NCI-H128 (cell line): ENCODE data around the gene MICAL3.
"Not testable (repeated sequence)": the region's sequence is repeated elsewhere in the genome, so short reads cannot be mapped to it uniquely, and the experiment has no call there.

Experiments
- DNase-seq: peaks from one replicate; lab custom pipeline; 2025; ENCODE audit not compliant: unreplicated experiment; lab: John Stamatoyannopoulos, UW

MICAL3 gene

DNA sequence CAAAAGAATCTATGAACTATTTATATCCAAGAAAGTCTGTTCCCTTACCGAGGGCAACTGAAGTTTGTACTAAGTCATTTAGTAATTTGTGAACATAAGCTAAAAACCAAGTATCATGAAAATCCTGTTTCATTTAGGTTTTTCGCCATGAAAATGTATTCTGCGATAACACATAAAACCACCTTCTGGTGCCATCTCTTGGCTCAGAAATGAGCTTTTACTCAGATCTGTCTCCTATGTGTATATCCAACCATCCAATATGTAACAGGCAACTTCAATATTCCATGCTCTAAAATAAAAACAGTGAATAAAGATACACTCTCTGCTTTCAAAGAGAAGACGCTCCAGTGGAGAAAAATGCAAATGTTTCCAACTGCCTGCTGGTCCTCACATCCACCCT, 132.0 kb downstream of the MICAL3 start:
- DNase-seq = no peak

GRCh38 chr22:17891481-17892167, 132.7 kb downstream of the MICAL3 start:
- DNase-seq = peak; percentile 16

GRCh38 chr22:17890892-17891291, 133.5 kb downstream of the MICAL3 start:
- DNase-seq = no peak

DNA sequence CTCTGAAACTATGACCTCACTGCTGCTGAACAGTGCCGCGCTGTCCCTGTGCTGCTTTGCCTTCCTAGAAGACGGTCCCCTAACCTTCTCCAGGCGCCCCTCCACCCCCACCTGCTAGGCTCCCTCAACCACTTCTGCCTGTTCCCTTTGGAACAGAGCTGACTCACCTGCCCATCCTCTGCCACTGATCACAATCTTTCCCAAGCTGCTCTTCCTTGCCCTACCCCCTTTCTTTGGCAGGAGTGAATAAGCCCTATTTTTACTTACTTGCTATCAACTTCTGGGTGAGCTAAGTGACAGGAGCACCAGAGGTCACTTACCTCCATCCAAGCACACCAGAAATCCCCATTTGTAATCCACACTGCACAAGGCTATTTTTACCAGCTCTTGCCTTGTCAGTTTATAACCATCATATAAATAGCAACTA, 134.1 kb downstream of the MICAL3 start:
- DNase-seq = no peak

DNA sequence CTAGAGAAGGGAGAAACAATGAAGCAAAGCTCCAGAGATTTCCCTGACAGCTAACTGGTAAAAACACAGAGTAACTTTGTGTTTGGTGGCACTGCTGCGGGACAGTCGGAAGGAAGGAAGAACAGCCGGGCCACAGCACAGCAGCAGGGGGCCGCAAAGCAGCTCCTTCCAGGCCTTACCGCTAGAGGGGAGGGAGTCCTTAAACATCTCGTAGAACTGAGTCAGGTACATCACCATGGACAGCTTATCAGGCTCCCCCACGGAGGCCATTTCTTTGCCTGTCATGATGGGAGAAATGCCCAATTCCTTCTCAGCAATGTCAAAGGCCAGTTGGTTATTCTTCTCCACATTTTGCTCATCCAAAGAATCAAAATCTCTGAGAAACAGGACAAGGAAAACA, 135.5 kb downstream of the MICAL3 start:
- DNase-seq = no peak

DNA sequence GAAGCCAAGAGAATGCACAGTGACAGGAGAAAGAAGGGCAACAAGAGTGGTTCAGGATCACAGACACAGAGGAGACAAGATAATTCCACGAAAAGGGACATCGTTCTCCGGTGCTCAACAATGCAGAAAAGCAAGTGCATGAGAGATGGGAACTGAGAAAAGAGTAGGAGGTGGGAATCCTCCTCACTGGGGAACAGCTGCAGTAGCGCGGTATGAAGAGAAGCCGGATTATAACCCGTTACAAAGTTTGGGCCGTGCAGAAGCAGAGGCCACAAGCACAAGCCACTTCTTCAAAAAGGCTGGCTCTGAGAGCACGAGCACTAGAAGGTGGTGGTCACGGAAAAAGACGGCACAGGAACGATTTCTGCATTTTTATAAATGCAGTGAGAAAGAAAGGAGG, 135.9 kb downstream of the MICAL3 start:
- no peak for DNase-seq

GRCh38 chr22:17884893-17885292, 139.5 kb downstream of the MICAL3 start:
- DNase-seq = no peak

- DNase-seq = no peak
Measured at GRCh38 chr22:17884084-17884483, 140.3 kb downstream of the MICAL3 start.

GRCh38 chr22:17883356-17883755, 141.0 kb downstream of the MICAL3 start:
- DNase-seq = no peak

DNA sequence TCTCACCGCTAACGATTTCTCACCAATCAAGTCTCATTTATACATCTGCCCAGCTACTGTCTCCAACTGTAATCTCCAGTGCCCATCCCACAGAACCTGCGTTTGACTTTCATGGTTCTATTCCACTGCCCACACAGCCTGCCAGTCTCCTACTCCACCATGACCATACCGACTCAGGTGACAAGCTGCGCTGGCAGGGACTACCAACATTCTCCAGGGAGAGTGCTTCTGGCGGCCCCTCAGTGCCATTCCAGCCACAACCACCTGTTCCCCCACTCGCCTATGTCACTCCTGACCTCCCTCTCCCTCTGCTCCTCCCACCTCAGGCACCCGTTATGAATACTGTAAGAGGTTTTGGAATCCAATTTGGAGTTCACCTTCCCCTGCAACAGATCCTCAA, 141.6 kb downstream of the MICAL3 start:
- DNase-seq = no peak

GRCh38 chr22:17882162-17882561, 142.2 kb downstream of the MICAL3 start:
- no peak for DNase-seq

- no peak for DNase-seq
Measured at GRCh38 chr22:17881366-17881765, 143.0 kb downstream of the MICAL3 start.

GRCh38 chr22:17880468-17880867, 143.9 kb downstream of the MICAL3 start:
- DNase-seq = no peak

- DNase-seq = no peak
Measured at GRCh38 chr22:17880020-17880419, 144.3 kb downstream of the MICAL3 start.

GRCh38 chr22:17878941-17879340, 145.4 kb downstream of the MICAL3 start:
- no peak for DNase-seq

DNA sequence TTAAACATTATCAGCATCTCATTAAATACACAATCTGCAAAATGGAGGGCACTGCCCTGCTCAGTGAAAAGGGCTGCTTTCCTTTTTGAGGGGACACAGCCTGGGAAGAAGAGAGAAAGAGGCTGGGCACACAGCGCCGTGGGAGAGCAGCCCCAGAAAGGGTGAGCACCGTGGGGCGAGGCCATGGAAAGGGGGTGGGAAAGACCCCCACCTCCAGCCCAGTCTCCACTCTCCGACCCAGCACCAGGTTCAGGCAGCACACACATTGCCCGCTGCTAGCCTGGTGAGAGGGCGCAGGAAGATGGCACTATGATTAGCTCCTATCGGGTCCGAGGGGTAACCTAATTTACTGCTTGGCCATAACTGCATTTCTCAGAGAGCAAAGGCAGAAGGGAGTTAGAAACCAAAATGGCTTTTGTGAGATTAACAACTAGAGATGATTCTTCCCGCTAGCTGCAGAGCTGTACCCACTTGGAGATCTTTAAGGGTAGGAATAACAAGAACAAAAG, 146.1 kb downstream of the MICAL3 start:
- no peak for DNase-seq

- DNase-seq = not testable (repeated sequence)
Measured at GRCh38 chr22:17876878-17877855, 147.2 kb downstream of the MICAL3 start.

GRCh38 chr22:17876306-17876831, 148.0 kb downstream of the MICAL3 start:
- no peak for DNase-seq

DNA sequence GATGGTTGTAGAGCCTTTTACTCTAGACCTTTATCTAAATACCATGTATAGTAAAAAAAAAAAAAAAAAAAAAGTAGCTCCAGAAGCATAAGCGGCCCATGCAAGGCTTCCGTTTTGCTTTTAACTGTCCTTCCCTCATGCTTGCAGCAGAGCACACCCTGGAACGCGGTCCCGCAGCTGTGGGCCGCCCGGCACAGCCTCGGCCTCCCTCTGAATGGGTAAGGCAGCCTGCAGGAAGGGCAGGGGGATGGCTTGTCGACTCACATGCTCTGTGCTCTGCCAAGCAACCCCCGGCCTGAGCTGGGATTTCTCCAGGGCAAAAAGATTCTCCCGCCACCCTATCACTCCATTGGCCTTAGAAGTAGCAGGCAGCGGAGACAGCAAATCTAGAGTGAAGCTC, 148.7 kb downstream of the MICAL3 start:
- no peak for DNase-seq

DNA sequence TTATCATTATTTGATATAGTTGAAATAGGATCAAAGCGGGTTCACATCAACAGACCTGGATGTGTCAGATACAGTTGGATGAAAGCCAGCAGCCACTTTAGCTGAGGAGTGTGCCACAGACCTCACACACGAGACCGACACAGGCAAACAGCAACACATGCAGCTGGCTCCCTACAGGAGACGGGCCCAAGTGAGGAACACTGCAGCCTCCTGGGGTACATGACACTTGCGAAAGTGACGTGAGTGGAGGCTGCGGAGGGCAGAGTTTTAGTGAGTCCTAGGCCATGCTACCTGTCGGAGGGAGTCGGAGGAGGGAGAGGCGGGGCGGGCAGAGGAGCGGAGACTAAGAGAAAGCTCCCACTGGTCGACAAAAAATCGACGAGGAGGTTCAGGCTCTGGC, 149.2 kb downstream of the MICAL3 start:
- no peak for DNase-seq

DNA sequence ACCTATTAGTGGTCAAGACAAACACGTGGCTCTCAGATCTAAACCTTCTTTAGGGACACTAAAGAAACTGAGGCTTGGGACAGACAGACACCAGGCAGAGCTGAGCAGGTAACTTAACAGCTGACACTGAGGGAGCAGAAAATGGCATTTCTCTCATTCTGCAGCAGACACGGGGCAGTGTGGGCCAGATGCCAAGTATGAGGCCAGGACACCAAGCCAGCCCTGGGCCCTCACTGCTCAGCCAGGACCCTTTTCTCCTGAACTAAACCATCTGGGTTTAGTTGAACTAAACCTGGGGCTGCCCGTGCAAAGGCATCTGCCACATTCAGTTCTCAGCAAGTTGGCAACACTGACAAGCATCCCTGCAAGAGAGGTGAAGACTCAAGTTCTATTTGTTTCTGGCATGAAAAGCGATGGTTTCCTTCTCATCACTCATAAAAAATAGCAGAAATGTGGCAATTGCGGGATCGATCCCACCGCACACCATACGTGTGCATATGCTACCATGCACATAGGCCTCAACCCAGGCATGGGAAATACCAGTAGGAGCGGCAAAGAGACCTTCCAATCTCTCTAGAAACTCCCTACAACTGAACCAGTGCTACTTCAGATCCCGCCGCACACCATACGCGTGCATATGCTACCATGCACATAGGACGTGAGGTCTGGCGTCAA, 150.0 kb downstream of the MICAL3 start:
- no peak for DNase-seq
